ENCODE data around the gene SRPK1.

The SRPK1 gene

GRCh38 chr6:35850208-35850607 is 70.7 kb downstream of the SRPK1 start:
- H3K4me3 ChIP-seq (replicated peaks; ENCODE audit: low read depth, low read length): no peak overlapping the region
- DNase-seq (ENCODE audit: low read depth): no peak
- no peak for TF ChIP-seq CTCF (IDR thresholded peaks at IDR 0.05; ENCODE audit: low read length, missing control alignments)

- no peak for TF ChIP-seq CTCF (IDR thresholded peaks at IDR 0.05; ENCODE audit: low read length, missing control alignments)
- H3K4me3 ChIP-seq (replicated peaks; ENCODE audit: low read depth, low read length): no peak overlapping the region
- no peak for DNase-seq (ENCODE audit: low read depth)
Observed at GRCh38 chr6:35844290-35844689, 76.6 kb downstream of the SRPK1 start.

DNA sequence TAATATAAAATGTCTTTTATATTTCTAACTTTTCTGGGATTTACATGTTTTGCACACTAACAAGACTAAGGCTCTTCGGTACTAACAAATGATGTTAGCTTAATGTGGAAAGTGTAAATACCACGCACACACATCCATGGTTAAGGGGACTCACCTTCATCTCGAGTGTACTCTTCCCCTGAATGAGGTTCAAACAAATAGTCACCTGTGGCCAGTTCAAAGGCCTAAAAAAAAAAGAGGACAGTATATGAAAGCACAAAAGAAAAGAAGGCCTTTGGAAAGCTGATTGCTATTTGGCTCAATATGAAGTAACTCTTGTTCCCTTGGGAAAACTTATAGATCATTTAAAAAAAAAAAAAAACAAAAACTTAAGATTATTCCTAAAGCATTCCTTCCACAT is 78.5 kb downstream of the SRPK1 start:
- no peak for TF ChIP-seq CTCF (IDR thresholded peaks at IDR 0.05; ENCODE audit: low read length, missing control alignments)
- no peak overlapping the region for H3K4me3 ChIP-seq (replicated peaks; ENCODE audit: low read depth, low read length)
- DNase-seq (ENCODE audit: low read depth): no peak

- TF ChIP-seq CTCF (IDR thresholded peaks at IDR 0.05; ENCODE audit: low read length, missing control alignments): no peak
- H3K4me3 ChIP-seq (replicated peaks; ENCODE audit: low read depth, low read length): no peak overlapping the region
- no peak for DNase-seq (ENCODE audit: low read depth)
Observed at GRCh38 chr6:35839019-35839418, 81.9 kb downstream of the SRPK1 start.

DNA sequence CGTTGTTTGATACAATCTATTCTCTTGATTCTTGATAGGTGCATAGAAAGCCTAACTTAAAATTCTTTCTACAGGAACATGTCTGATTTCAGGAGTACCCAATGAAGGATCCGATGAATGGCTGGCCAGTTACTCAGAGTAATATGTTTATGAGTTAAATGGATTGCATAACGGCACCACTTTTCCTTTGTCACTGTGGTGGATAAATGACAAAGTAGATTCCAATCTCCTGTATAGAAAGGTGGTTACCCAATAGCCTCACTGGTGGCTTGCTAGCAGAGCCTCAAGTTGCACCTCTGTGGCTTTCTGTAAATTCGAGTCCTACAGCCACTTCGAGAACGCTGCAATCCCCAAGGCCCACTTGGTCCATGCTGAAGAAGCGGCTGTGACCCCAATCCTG is 87.4 kb downstream of the SRPK1 start:
- TF ChIP-seq CTCF (IDR thresholded peaks at IDR 0.05; ENCODE audit: low read length, missing control alignments): no peak
- DNase-seq (ENCODE audit: low read depth): peak; percentile 6
- no peak overlapping the region for H3K4me3 ChIP-seq (replicated peaks; ENCODE audit: low read depth, low read length)

- no peak for DNase-seq (ENCODE audit: low read depth)
- H3K4me3 ChIP-seq (replicated peaks; ENCODE audit: low read depth, low read length): no peak overlapping the region
- no peak for TF ChIP-seq CTCF (IDR thresholded peaks at IDR 0.05; ENCODE audit: low read length, missing control alignments)
Observed at GRCh38 chr6:35831257-35832007, 89.5 kb downstream of the SRPK1 start.

GRCh38 chr6:35829306-35829705 is 91.6 kb downstream of the SRPK1 start:
- H3K4me3 ChIP-seq (replicated peaks; ENCODE audit: low read depth, low read length): no peak overlapping the region
- no peak for DNase-seq (ENCODE audit: low read depth)
- TF ChIP-seq CTCF (IDR thresholded peaks at IDR 0.05; ENCODE audit: low read length, missing control alignments): no peak

Data from fibroblast of pulmonary artery (primary cell).